ENCODE measurements around the gene LMO4.

GRCh38 chr1:87305762-87306161 is 22.9 kb upstream of the LMO4 start:
- TF ChIP-seq CTCF (IDR thresholded peaks at IDR 0.05) (no peak), POLR2A (IDR thresholded peaks at IDR 0.05) (no peak)

Measured in uterus (tissue), 2 donors.